ENCODE data around the gene VTI1A.

- TF ChIP-seq CTCF (conservative IDR thresholded peaks at IDR 0.05 in 1 of 2, IDR thresholded peaks at IDR 0.05 in 1 of 2; ENCODE audit: extremely low read depth in 1 of 2, insufficient read depth in 1 of 2, low read depth in 1 of 2, low read length in 2 of 2) (no peak), EZH2 (IDR thresholded peaks at IDR 0.05; ENCODE audit: borderline replicate concordance, low read length) (no peak)
Measured at GRCh38 chr10:112680586-112680985, 233.6 kb downstream of the VTI1A start.
